H9 (cell line): ENCODE measurements around the gene CPNE5. TPM values are rescaled to one million over a fixed set of nuclear protein-coding genes. Genes with fewer than 3 reads are reported as not detected.
A peak's percentile ranks its signal among the peaks of the same experiment; 100 is the strongest.

Source experiments
- DNase-seq: peaks from one replicate; pipeline ENCODE4 v3.0.0-alpha.2; 2017
- H2AFZ ChIP-seq: one replicate; pipeline ENCODE4 v1.6.1; 2013; ENCODE audit warnings: mild to moderate bottlenecking, low read length, control low read depth, moderate library complexity
- H2AK5ac ChIP-seq: 2 replicates; pipeline ENCODE4 v1.6.1; 2013; ENCODE audit warnings: low read length, control low read depth, mixed read lengths; ENCODE audit not compliant: insufficient read length
- H2BK120ac ChIP-seq: one replicate; pipeline ENCODE4 v1.6.1; 2013; ENCODE audit warnings: low read depth, mild to moderate bottlenecking, low read length, control low read depth, inconsistent platforms; ENCODE audit not compliant: poor library complexity, severe bottlenecking
- H2BK12ac ChIP-seq: 2 replicates; pipeline ENCODE4 v1.6.1; 2013; ENCODE audit warnings: low read length, control low read depth, mixed read lengths, low read depth; ENCODE audit not compliant: insufficient read length
- H2BK15ac ChIP-seq: 2 replicates; pipeline ENCODE4 v1.6.1; 2013; ENCODE audit warnings: low read depth, low read length, control low read depth
- H2BK20ac ChIP-seq: one replicate; pipeline ENCODE4 v1.6.1; 2013; ENCODE audit warnings: low read depth, mild to moderate bottlenecking, low read length, control low read depth, inconsistent platforms; ENCODE audit not compliant: poor library complexity, severe bottlenecking
- H2BK5ac ChIP-seq: 2 replicates; pipeline ENCODE4 v1.6.1; 2013; ENCODE audit warnings: low read length, control low read depth, mixed read lengths; ENCODE audit not compliant: insufficient read length
- H3K14ac ChIP-seq: 2 replicates; pipeline ENCODE4 v1.6.1; 2013; ENCODE audit warnings: low read length, control low read depth; ENCODE audit not compliant: insufficient read depth
- H3K18ac ChIP-seq: 2 replicates; pipeline ENCODE4 v1.6.1; 2013; ENCODE audit warnings: low read depth, mild to moderate bottlenecking, mixed read lengths, low read length, control low read depth; ENCODE audit not compliant: insufficient read length
- H3K23ac ChIP-seq: 2 replicates; pipeline ENCODE4 v1.6.1; 2013; ENCODE audit warnings: low read length, control low read depth, mixed read lengths, low read depth; ENCODE audit not compliant: insufficient read length
- H3K23me2 ChIP-seq: 2 replicates; pipeline ENCODE4 v1.6.1; 2013; ENCODE audit warnings: low read depth, mild to moderate bottlenecking, mixed read lengths, low read length, control low read depth; ENCODE audit not compliant: insufficient read length, poor library complexity, severe bottlenecking
- H3K27ac ChIP-seq: 2 replicates; pipeline ENCODE4 v1.5.1; 2013; ENCODE audit warnings: low read length, control low read depth, mixed read lengths, low read depth; ENCODE audit not compliant: insufficient read length
- H3K27me3 ChIP-seq: 2 replicates; pipeline ENCODE4 v1.6.1; 2013; ENCODE audit warnings: low read length, control low read depth, inconsistent platforms; ENCODE audit not compliant: insufficient read depth
- H3K4ac ChIP-seq: 2 replicates; pipeline ENCODE4 v1.6.1; 2013; ENCODE audit warnings: low read depth, mild to moderate bottlenecking, control low read depth, inconsistent platforms, low read length, moderate library complexity
- H3K4me1 ChIP-seq: 2 replicates; pipeline ENCODE4 v1.6.1; 2013; ENCODE audit warnings: low read length, control low read depth, inconsistent platforms; ENCODE audit not compliant: insufficient read depth
- H3K4me2 ChIP-seq: 2 replicates; pipeline ENCODE4 v1.6.1; 2013; ENCODE audit warnings: low read length, control low read depth, mixed read lengths; ENCODE audit not compliant: insufficient read length, insufficient read depth
- H3K56ac ChIP-seq: 2 replicates; pipeline ENCODE4 v1.6.1; 2013; ENCODE audit warnings: low read depth, mild to moderate bottlenecking, mixed read lengths, low read length, control low read depth; ENCODE audit not compliant: insufficient read length
- H3K79me1 ChIP-seq: 2 replicates; pipeline ENCODE4 v1.6.1; 2013; ENCODE audit warnings: low read depth, mild to moderate bottlenecking, moderate library complexity, low read length, control low read depth, inconsistent platforms; ENCODE audit not compliant: insufficient read depth, poor library complexity, severe bottlenecking
- H3K79me2 ChIP-seq: 2 replicates; pipeline ENCODE4 v1.6.1; 2013; ENCODE audit warnings: low read length, control low read depth, inconsistent platforms; ENCODE audit not compliant: insufficient read depth
- H3K9ac ChIP-seq: 2 replicates; pipeline ENCODE4 v1.6.1; 2013; ENCODE audit warnings: low read length, control low read depth, mixed read lengths; ENCODE audit not compliant: insufficient read length; ENCODE audit errors: extremely low read depth
- H3K9me3 ChIP-seq: one replicate; pipeline ENCODE4 v1.6.1; 2013; ENCODE audit warnings: low read depth, low read length, inconsistent platforms; ENCODE audit not compliant: control insufficient read depth
- H3T11ph ChIP-seq: one replicate; pipeline ENCODE4 v1.6.1; 2013; ENCODE audit warnings: mild to moderate bottlenecking, low read length, control low read depth, inconsistent platforms
- H4K20me1 ChIP-seq: one replicate; pipeline ENCODE4 v1.6.1; 2013; ENCODE audit not compliant: control insufficient read depth, insufficient read length, insufficient read depth
- H4K5ac ChIP-seq: 2 replicates; pipeline ENCODE4 v1.6.1; 2013; ENCODE audit warnings: low read depth, mild to moderate bottlenecking, mixed read lengths, low read length, control low read depth; ENCODE audit not compliant: insufficient read length
- H4K8ac ChIP-seq: replicated peaks from 2 replicates; pipeline ENCODE4 v1.6.1; 2013; ENCODE audit warnings: low read length, control low read depth, mixed read lengths, low read depth; ENCODE audit not compliant: insufficient read length
- H4K91ac ChIP-seq: 2 replicates; pipeline ENCODE4 v1.6.1; 2013; ENCODE audit warnings: low read depth, mild to moderate bottlenecking, moderate library complexity, mixed read lengths, low read length, control low read depth; ENCODE audit not compliant: insufficient read length
- H3K27ac Mint-ChIP-seq, 3 experiments: 2 replicates in 2 of 3; 3 replicates in 1 of 3; pipeline ENCODE4 v1.8.0; 2020 to 2021; ENCODE audit warnings: mixed read lengths in 3 of 3, mild to moderate bottlenecking in 1 of 3, moderate library complexity in 1 of 3
- H3K27me3 Mint-ChIP-seq: 2 replicates; pipeline ENCODE4 v1.8.0; 2021; ENCODE audit warnings: low read depth, mild to moderate bottlenecking, moderate library complexity, mixed read lengths
- H3K36me3 Mint-ChIP-seq, 3 experiments: 2 replicates in 2 of 3; 3 replicates in 1 of 3; pipeline ENCODE4 v1.8.0; 2020 to 2021; ENCODE audit warnings: low read depth in 3 of 3, mixed read lengths in 3 of 3; ENCODE audit not compliant: insufficient read depth in 1 of 3
- H3K4me1 Mint-ChIP-seq, 2 experiments: 2 replicates each; pipeline ENCODE4 v1.8.0; 2020; ENCODE audit warnings: mixed read lengths in 2 of 2
- H3K4me3 Mint-ChIP-seq, 2 experiments: 2 replicates in 1 of 2; 3 replicates in 1 of 2; pipeline ENCODE4 v1.8.0; 2020 to 2021; ENCODE audit warnings: mild to moderate bottlenecking in 2 of 2, mixed read lengths in 2 of 2, moderate library complexity in 1 of 2
- H3K9me3 Mint-ChIP-seq, 2 experiments: 2 replicates in 1 of 2; 3 replicates in 1 of 2; pipeline ENCODE4 v1.8.0; 2020; ENCODE audit warnings: mild to moderate bottlenecking in 2 of 2, mixed read lengths in 2 of 2, moderate library complexity in 1 of 2
- WGBS: extraction: QIAGEN DNeasy Blood & Tissue Kit; methylation state at CpG from one replicate; pipeline ENCODE4 v1.1.7; 2013; ENCODE audit warnings: missing lambda C conversion rate, low lambda C conversion rate, mixed read lengths; ENCODE audit not compliant: insufficient read length; ENCODE audit errors: extremely low coverage; 5-methylcytosine and 5-hydroxymethylcytosine counted together
- total RNA-seq: library from RNA; stranded (reverse); gene quantifications from 2 replicates; pipeline ENCODE4 v1.2.1, GENCODE V29; 2021
- TF ChIP-seq, protein P1 (sequence below): fragments of 200-600 bp; sonication (generic); conservative IDR thresholded peaks from 3 replicates; pipeline ENCODE4 v1.8.0; 2021; ENCODE audit warnings: antibody characterized with exemption, mild to moderate bottlenecking

The CPNE5 gene
- total RNA-seq, 1 experiment from 2014 or later = 0.52 TPM

- Mint-ChIP-seq H3K27me3 (peaks cover 77% of the 10 kb centered on the region), H3K27ac (no peak overlapping the region; a peak in 1 of 7 replicates), H3K4me1 (peaks cover 19 to 23% of the 10 kb centered on the region in 2 experiments), H3K9me3 (peaks cover 0 to 6% of the 10 kb centered on the region in 2 experiments; a peak in 2 of 5 replicates), H3K4me3 (peak overlapping the region in 1 of 2 experiments; percentile 4; a peak in 1 of 5 replicates), H3K36me3 (peaks cover 0 to 3% (median 0%) of the 10 kb centered on the region in 3 experiments; a peak in 1 of 7 replicates)
- Histone ChIP-seq H3K27me3 (peaks cover 28% of the 10 kb centered on the region; the same call in 1 of the 2 replicates), H2BK20ac (no peak overlapping the region), H3K79me2 (no peaks in the 10 kb centered on the region), H2BK15ac (no peak overlapping the region), H3K23me2 (peaks cover 17% of the 10 kb centered on the region), H3K14ac (no peak overlapping the region), H2AFZ (no peak overlapping the region), H4K8ac (no peak overlapping the region), H2BK120ac (no peak overlapping the region), H3K23ac (no peak overlapping the region), H4K5ac (no peak overlapping the region), H3K4me2 (no peak overlapping the region), H2BK5ac (no peak overlapping the region), H4K91ac (no peak overlapping the region), H3K9ac (no peak overlapping the region), H3K9me3 (no peaks in the 10 kb centered on the region), H3T11ph (no peak overlapping the region), H4K20me1 (no peaks in the 10 kb centered on the region), H3K56ac (no peak overlapping the region), H3K79me1 (no peaks in the 10 kb centered on the region), H3K27ac (no peak overlapping the region), H3K4me1 (peaks cover 3% of the 10 kb centered on the region; the same call in 1 of the 2 replicates), H3K4ac (no peak overlapping the region), H2BK12ac (no peak overlapping the region), H2AK5ac (no peak overlapping the region), H3K18ac (no peak overlapping the region)
- no CpG with 5 or more reads among the region's 6 CpGs for WGBS
- DNase-seq = no peak
- TF ChIP-seq, protein P1, sequence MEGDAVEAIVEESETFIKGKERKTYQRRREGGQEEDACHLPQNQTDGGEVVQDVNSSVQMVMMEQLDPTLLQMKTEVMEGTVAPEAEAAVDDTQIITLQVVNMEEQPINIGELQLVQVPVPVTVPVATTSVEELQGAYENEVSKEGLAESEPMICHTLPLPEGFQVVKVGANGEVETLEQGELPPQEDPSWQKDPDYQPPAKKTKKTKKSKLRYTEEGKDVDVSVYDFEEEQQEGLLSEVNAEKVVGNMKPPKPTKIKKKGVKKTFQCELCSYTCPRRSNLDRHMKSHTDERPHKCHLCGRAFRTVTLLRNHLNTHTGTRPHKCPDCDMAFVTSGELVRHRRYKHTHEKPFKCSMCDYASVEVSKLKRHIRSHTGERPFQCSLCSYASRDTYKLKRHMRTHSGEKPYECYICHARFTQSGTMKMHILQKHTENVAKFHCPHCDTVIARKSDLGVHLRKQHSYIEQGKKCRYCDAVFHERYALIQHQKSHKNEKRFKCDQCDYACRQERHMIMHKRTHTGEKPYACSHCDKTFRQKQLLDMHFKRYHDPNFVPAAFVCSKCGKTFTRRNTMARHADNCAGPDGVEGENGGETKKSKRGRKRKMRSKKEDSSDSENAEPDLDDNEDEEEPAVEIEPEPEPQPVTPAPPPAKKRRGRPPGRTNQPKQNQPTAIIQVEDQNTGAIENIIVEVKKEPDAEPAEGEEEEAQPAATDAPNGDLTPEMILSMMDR = no peak
Observed at GRCh38 chr6:36837686-36838085, 1.6 kb downstream of the CPNE5 start.
